Measurements from ENCODE around the gene SGCD. TPM values are rescaled to one million over a fixed set of nuclear protein-coding genes. Genes with fewer than 3 reads are reported as not detected.

Gene SGCD
- total and polyA plus RNA-seq, 2 experiments from 2014 or later, result 69.7 to 71.2 TPM

DNA sequence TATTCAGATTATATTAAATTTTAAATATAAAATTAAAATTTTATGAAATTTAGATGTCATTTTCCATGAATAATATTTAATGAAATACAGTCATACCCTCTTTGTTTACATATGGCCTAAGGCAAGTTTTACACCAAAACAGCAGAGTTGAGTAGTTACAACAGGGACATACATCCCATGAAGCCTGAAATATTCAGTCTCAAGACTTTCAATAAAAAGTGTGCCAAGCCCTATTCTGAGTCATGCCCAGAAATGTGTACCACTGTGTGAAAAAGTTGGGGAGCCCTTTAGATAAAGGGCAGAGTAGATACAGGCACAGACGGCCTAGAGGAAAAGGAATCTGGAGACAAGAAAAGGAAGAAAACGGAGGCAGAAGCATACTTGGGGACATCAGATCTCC lies 261.3 kb downstream of the SGCD start:
- Histone ChIP-seq H3K27ac (no peak overlapping the region), H3F3A (ENCODE audit: insufficient read depth) (no peaks in the 10 kb centered on the region), H3K9me3 (ENCODE audit: low read depth) (no peaks in the 10 kb centered on the region), H3K4me3 (no peak overlapping the region), H3K27me3 (replicated peaks; ENCODE audit: insufficient read depth) (no peaks in the 10 kb centered on the region), H3K79me2 (ENCODE audit: insufficient read depth) (no peaks in the 10 kb centered on the region), H2AFZ (no peak overlapping the region), H3K9ac (no peak overlapping the region), H3K4me2 (ENCODE audit: unreplicated experiment) (no peak overlapping the region), H3K9me2 (ENCODE audit: insufficient read depth) (no peaks in the 10 kb centered on the region), H3K4me1 (ENCODE audit: insufficient read depth) (0 out of 2 replicates have a peak, but pooled peaks cover 11% of the 10 kb centered on the region), H4K20me1 (ENCODE audit: insufficient read depth) (no peaks in the 10 kb centered on the region), H3K36me3 (ENCODE audit: low read depth) (no peaks in the 10 kb centered on the region)
- TF ChIP-seq EZH2 (IDR thresholded peaks at IDR 0.05; ENCODE audit: insufficient read depth, poor library complexity, severe bottlenecking) (no peak), EZH2phosphoT487 (IDR thresholded peaks at IDR 0.05; ENCODE audit: insufficient read depth, low read depth) (no peak)
- DNase-seq, result peak; percentile 18
- 98 to 100% methylated on average over 2 of the region's 2 CpGs for WGBS, 2 experiments (ENCODE audit: low coverage in 1 of 2, low lambda C conversion rate in 2 of 2, missing lambda C conversion rate in 2 of 2)
- in situ Hi-C loops (cut with MboI), result no loop called here

DNA sequence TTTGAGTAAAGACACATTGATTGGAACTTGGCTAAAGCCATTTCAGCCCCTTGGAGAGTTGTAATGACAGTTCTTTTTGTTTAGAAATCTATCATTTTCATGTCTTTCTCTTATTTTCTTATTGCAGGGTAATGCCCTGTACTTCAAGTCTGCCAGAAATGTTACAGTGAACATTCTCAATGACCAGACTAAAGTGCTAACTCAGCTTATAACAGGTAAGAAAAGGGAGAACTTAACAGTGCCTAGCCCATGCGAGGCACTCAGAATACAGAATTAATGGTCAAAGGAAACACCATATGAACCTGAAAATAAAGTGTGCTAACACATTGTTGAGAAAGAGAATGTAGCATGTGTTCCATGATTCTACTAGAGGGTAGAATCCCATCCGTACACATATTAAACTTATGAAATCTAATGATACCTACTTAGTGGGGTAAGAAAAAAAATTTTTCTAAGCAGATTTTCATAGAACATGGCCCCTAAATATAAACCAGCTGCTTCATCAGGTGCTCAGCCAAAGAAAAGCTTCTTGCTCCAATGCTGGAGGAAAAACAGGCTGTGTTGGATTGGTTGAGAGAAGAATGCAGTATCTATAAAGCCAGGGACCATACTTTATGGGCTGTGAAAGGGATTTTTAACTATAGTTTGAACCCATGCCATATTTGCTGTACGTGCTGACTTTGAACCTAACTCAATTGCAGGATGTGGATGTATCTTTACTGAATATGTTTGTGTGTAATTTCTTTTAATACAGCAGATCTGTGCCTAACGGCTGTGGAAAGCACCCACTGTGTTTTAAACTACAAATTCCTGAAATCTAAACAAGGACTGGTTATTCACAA lies 262.4 kb downstream of the SGCD start:
- in situ Hi-C loops (cut with MboI), result no loop called here
- H3F3A ChIP-seq (ENCODE audit: insufficient read depth), result no peaks in the 10 kb centered on the region
- no peak overlapping the region for H3K4me2 ChIP-seq (ENCODE audit: unreplicated experiment)
- H3K9me3 ChIP-seq (ENCODE audit: low read depth), result no peaks in the 10 kb centered on the region
- H3K9me2 ChIP-seq (ENCODE audit: insufficient read depth), result no peaks in the 10 kb centered on the region
- H2AFZ ChIP-seq, result no peak overlapping the region
- no peak for TF ChIP-seq EZH2 (IDR thresholded peaks at IDR 0.05; ENCODE audit: insufficient read depth, poor library complexity, severe bottlenecking)
- no peak for TF ChIP-seq EZH2phosphoT487 (IDR thresholded peaks at IDR 0.05; ENCODE audit: insufficient read depth, low read depth)
- 67 to 73% methylated on average over 4 of the region's 4 CpGs for WGBS, 2 experiments (ENCODE audit: low coverage in 1 of 2, low lambda C conversion rate in 2 of 2, missing lambda C conversion rate in 2 of 2)
- DNase-seq, result no peak
- H3K9ac ChIP-seq, result no peak overlapping the region
- H3K79me2 ChIP-seq (ENCODE audit: insufficient read depth), result no peaks in the 10 kb centered on the region
- no peaks in the 10 kb centered on the region for H3K36me3 ChIP-seq (ENCODE audit: low read depth)
- no peaks in the 10 kb centered on the region for H3K27me3 ChIP-seq (replicated peaks; ENCODE audit: insufficient read depth)
- no peaks in the 10 kb centered on the region for H4K20me1 ChIP-seq (ENCODE audit: insufficient read depth)
- no peak overlapping the region for H3K27ac ChIP-seq
- 0 out of 2 replicates have a peak, but pooled peaks cover 11% of the 10 kb centered on the region for H3K4me1 ChIP-seq (ENCODE audit: insufficient read depth)
- no peak overlapping the region for H3K4me3 ChIP-seq

- Histone ChIP-seq H4K20me1 (ENCODE audit: insufficient read depth) (no peaks in the 10 kb centered on the region), H3K9me2 (ENCODE audit: insufficient read depth) (no peaks in the 10 kb centered on the region), H3K4me2 (ENCODE audit: unreplicated experiment) (no peak overlapping the region), H3F3A (ENCODE audit: insufficient read depth) (no peaks in the 10 kb centered on the region), H3K4me3 (no peak overlapping the region), H3K27ac (no peak overlapping the region), H3K9me3 (ENCODE audit: low read depth) (no peaks in the 10 kb centered on the region), H3K79me2 (ENCODE audit: insufficient read depth) (no peaks in the 10 kb centered on the region), H3K27me3 (replicated peaks; ENCODE audit: insufficient read depth) (no peaks in the 10 kb centered on the region), H3K4me1 (ENCODE audit: insufficient read depth) (0 out of 2 replicates have a peak, but pooled peaks cover 7% of the 10 kb centered on the region), H3K9ac (no peak overlapping the region), H2AFZ (no peak overlapping the region), H3K36me3 (ENCODE audit: low read depth) (no peaks in the 10 kb centered on the region)
- DNase-seq, result no peak
- TF ChIP-seq EZH2 (IDR thresholded peaks at IDR 0.05; ENCODE audit: insufficient read depth, poor library complexity, severe bottlenecking) (no peak), EZH2phosphoT487 (IDR thresholded peaks at IDR 0.05; ENCODE audit: insufficient read depth, low read depth) (no peak)
- WGBS, 2 experiments (ENCODE audit: low coverage in 1 of 2, low lambda C conversion rate in 2 of 2, missing lambda C conversion rate in 2 of 2), result 94 to 95% methylated on average over 4 of the region's 4 CpGs
- in situ Hi-C loops (cut with MboI), result no loop called here
Observed at GRCh38 chr5:156589946-156590216, 262.9 kb downstream of the SGCD start.

GRCh38 chr5:156590978-156591377 lies 264.0 kb downstream of the SGCD start:
- no peaks in the 10 kb centered on the region for H3K27me3 ChIP-seq (replicated peaks; ENCODE audit: insufficient read depth)
- H3K9me2 ChIP-seq (ENCODE audit: insufficient read depth), result no peaks in the 10 kb centered on the region
- H3F3A ChIP-seq (ENCODE audit: insufficient read depth), result no peaks in the 10 kb centered on the region
- TF ChIP-seq EZH2 (IDR thresholded peaks at IDR 0.05; ENCODE audit: insufficient read depth, poor library complexity, severe bottlenecking) (no peak), EZH2phosphoT487 (IDR thresholded peaks at IDR 0.05; ENCODE audit: insufficient read depth, low read depth) (no peak)
- DNase-seq, result no peak
- H3K27ac ChIP-seq, result no peak overlapping the region
- no peak overlapping the region for H3K4me3 ChIP-seq
- H2AFZ ChIP-seq, result no peak overlapping the region
- H4K20me1 ChIP-seq (ENCODE audit: insufficient read depth), result no peaks in the 10 kb centered on the region
- H3K36me3 ChIP-seq (ENCODE audit: low read depth), result no peaks in the 10 kb centered on the region
- no peaks in the 10 kb centered on the region for H3K79me2 ChIP-seq (ENCODE audit: insufficient read depth)
- in situ Hi-C loops (cut with MboI), result no loop called here
- no peaks in the 10 kb centered on the region for H3K4me1 ChIP-seq (ENCODE audit: insufficient read depth)
- H3K4me2 ChIP-seq (ENCODE audit: unreplicated experiment), result no peak overlapping the region
- H3K9me3 ChIP-seq (ENCODE audit: low read depth), result no peaks in the 10 kb centered on the region
- no peak overlapping the region for H3K9ac ChIP-seq

- no peak overlapping the region for H3K4me3 ChIP-seq
- H3K4me1 ChIP-seq (ENCODE audit: insufficient read depth), result no peaks in the 10 kb centered on the region
- H3K9ac ChIP-seq, result no peak overlapping the region
- H3K9me2 ChIP-seq (ENCODE audit: insufficient read depth), result no peaks in the 10 kb centered on the region
- no peaks in the 10 kb centered on the region for H3K27me3 ChIP-seq (replicated peaks; ENCODE audit: insufficient read depth)
- DNase-seq, result no peak
- H2AFZ ChIP-seq, result no peak overlapping the region
- no peaks in the 10 kb centered on the region for H3K36me3 ChIP-seq (ENCODE audit: low read depth)
- H3K4me2 ChIP-seq (ENCODE audit: unreplicated experiment), result no peak overlapping the region
- no peaks in the 10 kb centered on the region for H3K9me3 ChIP-seq (ENCODE audit: low read depth)
- TF ChIP-seq EZH2 (IDR thresholded peaks at IDR 0.05; ENCODE audit: insufficient read depth, poor library complexity, severe bottlenecking) (no peak), EZH2phosphoT487 (IDR thresholded peaks at IDR 0.05; ENCODE audit: insufficient read depth, low read depth) (no peak)
- H3K27ac ChIP-seq, result no peak overlapping the region
- H3F3A ChIP-seq (ENCODE audit: insufficient read depth), result no peaks in the 10 kb centered on the region
- no peaks in the 10 kb centered on the region for H3K79me2 ChIP-seq (ENCODE audit: insufficient read depth)
- in situ Hi-C loops (cut with MboI), result no loop called here
- no peaks in the 10 kb centered on the region for H4K20me1 ChIP-seq (ENCODE audit: insufficient read depth)
Observed at GRCh38 chr5:156591631-156592030, 264.7 kb downstream of the SGCD start.

Data from GM23248 (cell line).